Subcutaneous adipose tissue (tissue), 4 donors: ENCODE results near the gene SCGB2B2. TPM values are rescaled to one million over a fixed set of nuclear protein-coding genes. Genes with fewer than 3 reads are reported as not detected.

Experiments
- total RNA-seq, 4 donors: library from RNA; depleted of rRNA; stranded (reverse); fragments of >200 nt; gene quantifications; one replicate each; pipeline ENCODE4 v1.1.0, GENCODE V29; 2016
- TF ChIP-seq, protein P1 (sequence below): fragments of 450-650 bp; IDR thresholded peaks from one replicate; pipeline ENCODE4 v1.5.1; 2016; ENCODE audit warnings: low read depth, mild to moderate bottlenecking, control low read depth, antibody characterized with exemption, moderate library complexity

The SCGB2B2 gene
- total RNA-seq, 4 donors from 2014 or later: 0.17 to 3.2 (median 2.1) TPM

- TF ChIP-seq, protein P1, sequence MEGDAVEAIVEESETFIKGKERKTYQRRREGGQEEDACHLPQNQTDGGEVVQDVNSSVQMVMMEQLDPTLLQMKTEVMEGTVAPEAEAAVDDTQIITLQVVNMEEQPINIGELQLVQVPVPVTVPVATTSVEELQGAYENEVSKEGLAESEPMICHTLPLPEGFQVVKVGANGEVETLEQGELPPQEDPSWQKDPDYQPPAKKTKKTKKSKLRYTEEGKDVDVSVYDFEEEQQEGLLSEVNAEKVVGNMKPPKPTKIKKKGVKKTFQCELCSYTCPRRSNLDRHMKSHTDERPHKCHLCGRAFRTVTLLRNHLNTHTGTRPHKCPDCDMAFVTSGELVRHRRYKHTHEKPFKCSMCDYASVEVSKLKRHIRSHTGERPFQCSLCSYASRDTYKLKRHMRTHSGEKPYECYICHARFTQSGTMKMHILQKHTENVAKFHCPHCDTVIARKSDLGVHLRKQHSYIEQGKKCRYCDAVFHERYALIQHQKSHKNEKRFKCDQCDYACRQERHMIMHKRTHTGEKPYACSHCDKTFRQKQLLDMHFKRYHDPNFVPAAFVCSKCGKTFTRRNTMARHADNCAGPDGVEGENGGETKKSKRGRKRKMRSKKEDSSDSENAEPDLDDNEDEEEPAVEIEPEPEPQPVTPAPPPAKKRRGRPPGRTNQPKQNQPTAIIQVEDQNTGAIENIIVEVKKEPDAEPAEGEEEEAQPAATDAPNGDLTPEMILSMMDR: no peak
Measured at GRCh38 chr19:34707661-34708060, 30.7 kb upstream of the SCGB2B2 start.

DNA sequence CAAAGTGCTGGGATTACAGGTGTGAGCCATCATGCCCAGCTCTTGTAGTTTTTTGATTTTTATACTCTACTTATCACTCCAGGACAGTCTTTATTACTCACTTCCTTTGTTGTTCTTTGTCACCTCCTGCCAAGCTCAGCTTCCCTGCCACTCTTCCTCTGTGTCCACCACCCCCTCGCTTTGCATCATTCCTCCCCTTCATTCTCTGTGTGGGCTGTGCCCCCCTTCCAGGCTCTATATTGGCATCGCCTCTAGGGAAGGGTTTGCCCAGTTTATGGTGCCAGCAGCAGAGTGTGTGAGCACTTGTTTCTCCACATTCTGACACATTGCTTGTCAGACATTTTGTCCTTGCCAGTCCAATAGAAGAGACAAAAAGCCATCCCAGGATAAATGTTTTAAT lies 15.6 kb upstream of the SCGB2B2 start:
- TF ChIP-seq, protein P1: no peak

DNA sequence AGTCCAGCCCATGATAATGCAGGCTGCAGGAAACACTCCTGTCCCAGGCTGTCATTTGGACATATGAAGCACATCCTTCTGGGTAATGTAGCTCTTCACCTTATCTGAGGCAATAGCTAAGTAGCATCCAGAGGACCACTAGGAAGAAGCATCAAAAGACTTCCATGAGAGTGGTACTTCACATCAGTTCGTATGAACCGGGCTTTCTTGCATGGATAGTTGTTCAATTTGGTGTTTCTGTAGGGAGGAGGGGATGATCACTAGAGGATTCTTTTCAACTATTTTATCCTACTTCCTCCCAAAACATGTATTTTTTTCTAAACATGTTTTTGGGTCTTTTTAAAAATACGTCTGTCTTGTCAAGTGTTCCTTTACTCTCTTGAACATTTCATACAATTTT lies 13.4 kb upstream of the SCGB2B2 start:
- TF ChIP-seq, protein P1: no peak

DNA sequence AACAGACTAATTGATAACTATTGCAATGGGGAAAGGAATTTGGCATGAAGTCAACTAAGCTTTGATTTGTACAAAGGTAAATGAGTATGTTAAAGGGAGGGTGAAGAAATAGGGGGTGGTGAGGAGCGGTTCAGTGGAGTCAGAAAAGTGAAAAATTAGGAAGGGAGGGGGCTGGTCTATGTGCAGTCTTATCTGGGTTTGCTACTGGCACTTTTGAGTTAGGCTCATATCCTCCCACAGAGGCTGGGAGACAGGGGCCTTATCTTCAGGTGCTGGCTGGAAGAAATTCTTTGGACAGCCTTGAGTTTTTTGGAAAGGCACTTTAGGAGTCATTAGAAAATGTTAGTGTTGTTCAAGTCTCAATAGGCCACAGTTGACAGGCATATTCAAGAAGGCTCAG lies 11.6 kb upstream of the SCGB2B2 start:
- TF ChIP-seq, protein P1: no peak

GRCh38 chr19:34687348-34687747 lies 10.4 kb upstream of the SCGB2B2 start:
- TF ChIP-seq, protein P1: no peak

DNA sequence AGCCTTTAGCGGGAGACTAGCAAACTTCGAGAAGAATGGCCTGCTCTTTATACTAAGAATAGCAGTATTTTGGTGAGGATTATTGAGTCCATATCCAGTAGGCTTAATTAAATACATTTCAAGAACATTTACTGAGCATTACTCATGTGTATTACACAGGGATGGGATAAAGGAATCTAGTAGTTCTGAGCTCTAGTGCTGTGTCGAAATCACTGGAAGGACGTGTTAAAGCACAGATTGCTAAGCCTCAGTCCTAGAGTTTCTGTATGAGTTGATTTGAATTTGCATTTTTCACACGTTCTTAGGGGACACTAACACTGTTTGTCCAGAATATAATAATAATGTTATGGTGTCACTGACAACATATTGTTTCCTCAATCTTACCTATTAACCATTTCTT lies 9.5 kb upstream of the SCGB2B2 start:
- TF ChIP-seq, protein P1: no peak

GRCh38 chr19:34681478-34681877 lies 4.5 kb upstream of the SCGB2B2 start:
- TF ChIP-seq, protein P1: no peak
